ENCODE measurements around the gene MRM2. TPM values are rescaled to one million over a fixed set of nuclear protein-coding genes. Genes with fewer than 3 reads are reported as not detected.

The MRM2 gene
- total RNA-seq, 1 experiment from 2014 or later, result 34.7 TPM

DNA sequence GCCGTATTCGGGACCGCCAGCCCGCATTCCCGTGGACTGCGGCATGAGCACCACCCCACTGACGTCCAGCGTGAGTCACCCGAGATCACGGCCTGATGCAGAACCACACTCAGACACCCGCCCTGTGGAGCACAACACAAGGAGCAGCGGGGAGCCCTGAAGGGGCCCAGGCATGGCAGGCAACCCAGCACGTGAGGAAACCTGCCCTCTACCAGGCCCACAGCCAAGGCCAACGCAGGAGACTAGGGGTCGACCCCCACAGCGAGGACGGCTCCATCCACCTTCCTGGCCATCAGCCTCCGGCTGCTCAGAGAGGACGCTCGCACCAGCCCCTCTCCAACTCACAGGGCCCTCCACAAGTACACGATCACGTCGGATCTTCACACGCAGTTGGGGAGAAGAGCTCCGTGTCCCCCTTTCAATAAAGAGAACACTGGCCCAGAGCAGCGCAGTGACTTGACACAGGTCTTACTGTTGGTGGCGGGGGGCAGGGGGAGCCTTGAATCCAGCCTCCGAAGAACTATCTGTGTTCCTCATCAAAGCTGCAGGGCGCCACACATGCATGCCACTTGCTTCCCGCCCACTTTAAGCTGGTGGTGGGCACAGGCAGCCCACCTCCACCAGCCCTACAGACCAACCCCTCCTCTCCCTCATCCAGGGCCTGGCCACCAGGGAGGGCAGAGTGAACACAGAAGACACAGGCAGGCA, 31.3 kb downstream of the MRM2 start:
- no peaks in the 10 kb centered on the region for H4K20me1 ChIP-seq (ENCODE audit: insufficient read depth)
- ChIA-PET RAD21 (ENCODE audit: low non-redundant PET in 1 of 2, low total read pairs in 2 of 2, uncharacterized antibody in 2 of 2, unreplicated experiment in 2 of 2) (no interaction called here), CTCF (interaction anchor here (0.5 kb wide), 1 partner anchor 546 kb away, joined by 4 read pairs; no protein-coding TSS in a partner anchor), POLR2A (no interaction called here)
- H3K79me2 ChIP-seq (ENCODE audit: insufficient read depth, low read length), result 0 out of 2 replicates have a peak, but pooled peaks cover 4% of the 10 kb centered on the region
- H3K4me3 ChIP-seq (replicated peaks in 1 of 2; ENCODE audit: low read depth in 1 of 2, low read length in 2 of 2), result no peak overlapping the region
- no peaks in the 10 kb centered on the region for H3K9me3 ChIP-seq (ENCODE audit: control insufficient read depth in 1 of 2, insufficient read depth in 1 of 2, low read depth in 1 of 2, low read length in 2 of 2)
- H2AFZ ChIP-seq (ENCODE audit: low read depth, low read length, poor library complexity, severe bottlenecking), result no peak overlapping the region
- H3K27ac ChIP-seq (ENCODE audit: low read depth, low read length), result no peak overlapping the region
- peaks cover 9 to 34% of the 10 kb centered on the region in 2 experiments for H3K36me3 ChIP-seq (ENCODE audit: control insufficient read depth in 1 of 2, insufficient read depth in 2 of 2, low read length in 2 of 2)
- no peaks in the 10 kb centered on the region for H3K27me3 ChIP-seq (ENCODE audit: insufficient read depth, low read length)
- no TSS peak for BruUV-seq (replicated peaks)
- H3K9me2 ChIP-seq (ENCODE audit: insufficient read depth), result no peaks in the 10 kb centered on the region
- TF ChIP-seq POLR2A (IDR thresholded peaks at IDR 0.05; ENCODE audit: borderline replicate concordance, extremely low read depth, insufficient read depth, insufficient read length) (no peak), RAD21 (IDR thresholded peaks at IDR 0.05; ENCODE audit: low read depth) (no peak), REST (IDR thresholded peaks at IDR 0.05; ENCODE audit: low read depth) (no peak), SP1 (IDR thresholded peaks at IDR 0.05; ENCODE audit: low read depth) (no peak), SIN3A (IDR thresholded peaks at IDR 0.05; ENCODE audit: low read depth) (no peak), ELF1 (IDR thresholded peaks at IDR 0.05; ENCODE audit: borderline replicate concordance, low read depth) (no peak), FOSL1 (IDR thresholded peaks at IDR 0.05; ENCODE audit: low read depth) (no peak), CBX3 (IDR thresholded peaks at IDR 0.05; ENCODE audit: low read depth) (no peak), ZBTB33 (IDR thresholded peaks at IDR 0.05; ENCODE audit: extremely low read depth, insufficient replicate concordance, low read length) (no peak), JUND (IDR thresholded peaks at IDR 0.05) (no peak), CTCF (IDR thresholded peaks at IDR 0.05 in 2 of 3, conservative IDR thresholded peaks at IDR 0.05 in 1 of 3; ENCODE audit: borderline replicate concordance in 1 of 3, insufficient read depth in 1 of 3, low read depth in 2 of 3, low read length in 2 of 3) (no peak), EZH2phosphoT487 (IDR thresholded peaks at IDR 0.05; ENCODE audit: borderline replicate concordance) (no peak), EGR1 (IDR thresholded peaks at IDR 0.05; ENCODE audit: low read depth) (no peak), ZFX (IDR thresholded peaks at IDR 0.05) (no peak), SRF (IDR thresholded peaks at IDR 0.05; ENCODE audit: low read depth) (no peak), MAX (IDR thresholded peaks at IDR 0.05) (no peak)
- TF ChIP-seq, protein P1, sequence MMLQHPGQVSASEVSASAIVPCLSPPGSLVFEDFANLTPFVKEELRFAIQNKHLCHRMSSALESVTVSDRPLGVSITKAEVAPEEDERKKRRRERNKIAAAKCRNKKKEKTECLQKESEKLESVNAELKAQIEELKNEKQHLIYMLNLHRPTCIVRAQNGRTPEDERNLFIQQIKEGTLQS (IDR thresholded peaks at IDR 0.05), result no peak
- ATAC-seq (no peak), DNase-seq (ENCODE audit: low read depth, low spot score) (no peak)
- no peak overlapping the region for H3K9ac ChIP-seq (ENCODE audit: low read length)
- H3K4me1 ChIP-seq (ENCODE audit: control insufficient read depth in 1 of 2, insufficient read depth in 2 of 2, low read length in 2 of 2), result no peaks in the 10 kb centered on the region
- no peak overlapping the region for H3K4me2 ChIP-seq (ENCODE audit: low read length)
- intact Hi-C loops (cut with micrococcal nuclease), result no loop called here

Measured in HCT116 (cell line).